Non-pigmented ciliary epithelial cell (primary cell): ENCODE measurements around the gene TNRC6B.
A peak's percentile ranks its signal among the peaks of the same experiment; 100 is the strongest.

Source experiments
- DNase-seq: peaks from one replicate; pipeline ENCODE4 v3.0.0-alpha.2; 2010; ENCODE audit warnings: low read depth

The TNRC6B gene

DNA sequence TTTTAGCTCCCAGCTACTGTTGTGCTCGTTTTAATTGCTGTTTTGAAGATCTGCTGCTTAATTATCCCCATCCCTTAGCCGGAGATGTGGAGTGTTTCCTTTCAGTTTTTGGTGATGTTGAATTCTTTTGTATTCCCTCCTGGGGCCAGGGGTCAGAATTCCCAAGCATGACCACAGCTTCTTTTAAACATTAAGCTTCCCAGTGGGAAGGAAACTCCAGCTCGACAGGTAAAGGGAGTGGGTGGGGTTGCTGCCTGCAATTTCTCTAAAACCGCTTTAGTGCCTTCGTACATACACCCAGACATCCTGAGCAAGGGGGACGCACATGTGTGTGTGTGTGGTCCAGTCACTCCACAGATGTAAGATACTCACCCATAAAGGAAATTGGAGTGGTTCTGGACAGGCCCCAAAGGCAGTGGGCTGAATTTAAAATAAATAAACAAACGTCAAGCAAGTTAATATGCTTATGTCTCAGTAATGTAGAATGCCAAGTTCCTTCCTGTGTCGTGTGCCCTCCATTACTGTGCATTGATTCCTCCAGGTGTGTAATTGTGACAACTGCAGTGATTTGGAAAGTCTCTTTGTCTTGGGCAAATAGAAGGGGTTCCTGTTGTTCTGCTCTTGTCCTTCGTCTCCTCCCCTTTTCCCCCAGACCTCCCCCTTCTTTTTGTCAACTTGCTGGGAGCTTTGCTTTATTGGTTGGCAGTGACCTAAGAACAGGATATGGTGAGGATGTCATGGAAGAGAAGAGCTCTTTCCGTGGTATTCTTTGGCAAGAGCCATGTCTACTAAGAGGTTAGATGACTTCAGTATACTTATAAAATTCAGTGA is 149.4 kb downstream of the TNRC6B start:
- DNase-seq, result no peak

DNA sequence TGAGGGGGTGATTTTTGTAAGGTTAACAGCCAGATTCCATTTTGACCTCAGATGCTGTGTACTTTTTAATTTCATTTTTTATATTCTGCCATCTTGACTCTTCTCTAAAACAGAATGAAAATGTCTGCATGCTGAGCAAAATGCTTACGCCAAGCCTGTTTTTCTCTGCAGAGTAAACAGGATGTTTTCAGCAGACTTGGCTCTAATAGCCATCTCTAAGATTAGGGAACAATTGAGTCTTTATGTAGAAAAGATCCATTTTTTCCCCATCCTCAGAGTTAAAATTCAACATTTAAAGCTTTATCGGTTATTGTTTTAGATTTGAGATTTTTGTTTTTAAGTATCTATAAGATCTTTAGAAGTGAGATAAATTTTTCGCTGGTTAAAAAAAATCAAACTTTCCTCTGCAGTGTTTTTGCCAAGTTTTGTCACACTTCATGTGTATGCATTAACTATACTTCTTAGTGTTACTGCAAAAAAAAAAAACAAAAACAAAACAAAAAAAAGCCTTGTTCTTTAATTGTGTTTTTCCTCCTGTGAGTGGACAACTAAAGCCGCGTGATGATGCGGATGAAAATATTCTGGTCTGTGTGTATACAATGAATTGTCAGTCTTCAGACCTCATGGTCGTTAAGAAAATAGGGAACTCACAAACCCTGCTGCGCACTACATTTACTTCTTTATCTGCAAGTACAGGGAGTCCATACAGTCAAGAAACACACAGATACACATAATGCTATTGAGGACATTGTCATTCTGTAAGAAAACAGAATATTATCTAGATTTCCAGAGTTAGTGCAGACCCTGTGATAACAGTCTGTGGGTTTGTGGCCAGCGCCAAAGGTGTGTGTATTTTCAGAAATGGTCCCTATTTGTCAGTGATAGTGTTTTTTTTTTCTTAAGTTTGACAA is 151.1 kb downstream of the TNRC6B start:
- no peak for DNase-seq

DNA sequence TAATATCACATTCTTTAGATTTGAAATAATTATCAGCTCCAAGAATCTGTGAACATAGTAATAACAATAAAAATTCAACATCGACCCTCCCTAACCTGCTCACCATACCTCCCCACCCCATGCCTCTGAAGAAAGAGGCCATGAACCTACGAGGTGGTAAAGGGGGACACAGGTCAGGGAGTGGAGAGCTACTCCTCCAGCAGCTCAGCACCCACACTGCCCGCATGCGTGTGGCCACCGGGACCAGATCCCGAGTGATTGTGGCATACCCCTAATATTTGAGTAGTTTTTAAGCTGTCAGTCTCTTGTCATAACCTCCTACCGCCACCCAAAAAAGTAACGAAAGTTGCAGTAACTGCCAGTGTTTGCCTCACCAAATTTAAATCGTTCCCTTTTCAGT is 151.7 kb downstream of the TNRC6B start:
- no peak for DNase-seq

DNA sequence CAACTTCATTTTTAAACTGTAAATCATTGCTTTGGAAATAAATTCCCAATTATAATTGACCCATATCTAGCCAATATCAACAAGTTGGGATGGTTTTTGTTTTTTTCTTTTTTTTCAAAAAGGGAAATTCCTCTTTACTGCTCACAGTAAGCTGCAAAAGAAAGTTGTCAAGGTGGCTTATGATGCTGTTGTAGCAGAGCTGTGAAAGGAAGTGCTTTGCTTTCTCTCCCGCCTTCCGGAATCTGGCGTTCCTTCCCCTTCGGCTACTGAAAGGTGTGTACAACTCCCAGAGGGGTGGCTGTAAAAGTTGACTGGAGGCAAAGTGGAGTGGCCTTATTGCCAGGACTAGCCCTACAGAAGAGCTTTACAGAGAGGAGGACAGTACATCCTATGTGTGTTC is 152.4 kb downstream of the TNRC6B start:
- no peak for DNase-seq

DNA sequence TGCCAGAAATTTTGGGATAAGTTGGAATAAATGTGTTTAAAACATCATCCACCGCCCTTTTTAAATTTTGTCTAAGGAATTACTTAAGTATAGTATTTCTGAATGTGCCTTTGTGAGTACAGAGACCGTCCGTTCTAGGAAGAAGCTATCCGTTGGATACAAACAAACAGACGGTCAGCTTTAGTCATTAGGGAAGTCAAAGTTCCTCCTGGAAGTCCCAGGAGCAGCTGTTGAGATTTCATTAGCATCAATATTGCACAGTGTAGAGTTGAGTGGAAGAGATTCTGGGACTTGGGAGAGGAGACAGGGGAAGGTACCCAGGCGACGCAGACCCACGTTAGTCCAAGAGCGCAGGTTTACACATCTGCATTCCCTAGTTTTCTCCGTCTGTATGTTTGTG is 152.9 kb downstream of the TNRC6B start:
- DNase-seq, result no peak

DNA sequence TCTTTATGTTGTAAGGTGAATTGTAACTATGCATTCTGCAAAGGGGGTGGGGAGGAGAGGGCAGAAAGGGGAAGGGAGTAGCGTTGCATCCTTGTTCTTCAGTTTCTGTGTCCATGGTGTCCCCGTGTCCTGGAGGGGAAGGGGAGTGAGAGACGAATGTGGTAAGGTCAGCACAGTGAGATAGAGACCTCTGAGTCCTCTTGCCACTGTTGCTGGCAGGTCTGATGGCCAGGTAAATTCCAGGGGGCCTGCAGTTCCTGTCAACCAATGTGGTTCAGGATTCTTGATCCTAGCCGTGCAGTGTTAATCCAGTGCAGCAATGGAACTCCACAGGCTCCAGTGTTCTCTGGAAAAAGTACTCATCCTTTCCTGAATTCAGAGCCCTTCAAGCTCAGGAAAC is 154.0 kb downstream of the TNRC6B start:
- DNase-seq, result no peak

DNA sequence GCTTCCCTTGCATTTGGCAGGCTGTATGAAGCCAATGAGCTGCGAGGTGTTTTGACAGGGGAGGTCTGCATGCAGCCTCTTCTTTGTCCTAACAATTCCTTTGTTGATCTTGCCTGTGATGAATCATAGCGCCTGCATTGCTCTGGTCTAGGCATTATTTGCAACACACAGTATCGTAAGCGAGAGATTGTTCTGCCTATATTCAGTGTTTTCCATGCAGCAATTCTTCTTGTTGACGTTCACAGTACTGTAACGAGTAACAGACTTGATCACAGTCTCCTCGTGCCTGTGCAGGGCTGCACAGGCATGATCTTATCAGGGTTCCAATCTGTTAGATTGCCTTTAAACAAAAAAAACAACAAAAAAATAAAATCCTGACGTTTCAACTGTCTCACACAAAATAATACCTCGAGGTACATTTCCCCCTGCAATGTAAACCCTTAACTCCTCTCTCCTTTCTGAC is 154.6 kb downstream of the TNRC6B start:
- DNase-seq, result peak; percentile 40

DNA sequence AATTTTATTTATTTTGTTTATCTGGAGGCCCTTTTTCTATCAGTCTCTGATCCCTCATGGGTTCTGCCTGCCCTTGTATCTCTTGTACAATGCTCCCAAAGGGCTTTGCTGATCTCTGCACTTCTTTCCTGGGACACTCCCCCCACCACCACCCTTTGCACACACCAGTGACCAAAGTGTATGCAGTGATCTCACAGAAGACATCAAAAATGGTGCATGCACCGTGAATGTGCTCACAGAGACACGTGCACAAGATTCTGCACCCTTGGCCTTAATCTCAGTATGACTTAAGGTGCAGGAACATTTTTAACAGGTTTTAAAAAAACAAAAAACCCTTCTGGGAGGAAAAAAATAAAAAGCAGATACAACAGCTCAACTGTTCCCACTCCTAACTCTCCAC is 156.3 kb downstream of the TNRC6B start:
- no peak for DNase-seq

DNA sequence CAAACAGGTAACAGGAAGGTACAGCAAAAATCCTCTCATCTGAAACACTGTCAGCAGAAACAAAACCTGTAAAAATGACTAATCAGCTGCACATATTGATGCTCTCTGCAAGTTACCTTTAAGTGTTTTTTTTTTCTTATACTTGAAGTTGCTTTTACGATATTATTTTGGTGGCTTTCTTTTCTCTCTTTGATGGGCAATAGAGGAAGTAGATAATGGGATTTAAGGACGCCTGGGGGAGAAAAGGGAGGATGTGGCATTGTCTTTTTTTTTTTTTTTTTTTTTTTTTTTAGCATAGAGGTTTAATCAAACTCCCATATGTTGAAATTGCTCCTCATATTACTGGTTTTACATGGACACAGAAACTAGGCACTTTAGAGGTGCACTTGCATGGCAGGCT is 157.2 kb downstream of the TNRC6B start:
- no peak for DNase-seq

DNA sequence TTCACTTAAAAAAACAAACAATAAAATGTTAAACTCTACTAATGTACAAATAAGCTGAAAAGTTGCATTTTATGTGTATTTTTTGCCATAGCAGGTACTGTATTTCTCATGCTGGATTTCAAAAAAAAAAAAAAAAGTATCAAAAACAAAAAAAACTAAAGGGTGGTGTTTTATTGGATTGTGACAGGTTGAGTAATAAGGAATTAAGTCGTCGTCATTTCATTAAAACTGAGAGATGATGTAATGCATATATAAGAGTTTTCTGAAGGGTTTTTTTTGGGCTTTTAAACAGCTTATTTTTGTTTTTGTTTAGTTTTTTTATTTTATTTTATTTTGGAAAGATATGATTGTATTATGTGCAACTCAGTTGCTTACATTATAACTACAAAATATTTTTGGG is 157.6 kb downstream of the TNRC6B start:
- no peak for DNase-seq

DNA sequence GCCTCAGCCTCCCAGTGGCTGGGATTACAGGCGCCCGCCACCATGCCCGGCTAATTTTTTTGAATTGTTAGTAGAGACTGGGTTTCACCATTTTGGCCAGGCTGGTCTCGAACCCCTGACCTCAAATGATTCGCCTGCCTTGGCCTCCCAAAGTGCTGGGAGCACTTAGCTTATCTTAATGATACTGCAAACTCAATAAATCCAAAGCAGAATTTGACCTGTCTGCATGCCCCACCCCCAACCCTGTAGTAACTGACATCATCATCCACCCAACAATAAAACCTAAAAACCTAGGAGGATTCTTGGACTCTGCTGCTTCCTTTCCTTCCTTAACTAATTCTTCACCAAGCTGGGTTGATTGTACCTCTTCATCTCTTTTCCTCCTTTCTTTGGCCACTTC is 162.3 kb downstream of the TNRC6B start:
- DNase-seq, result no peak

DNA sequence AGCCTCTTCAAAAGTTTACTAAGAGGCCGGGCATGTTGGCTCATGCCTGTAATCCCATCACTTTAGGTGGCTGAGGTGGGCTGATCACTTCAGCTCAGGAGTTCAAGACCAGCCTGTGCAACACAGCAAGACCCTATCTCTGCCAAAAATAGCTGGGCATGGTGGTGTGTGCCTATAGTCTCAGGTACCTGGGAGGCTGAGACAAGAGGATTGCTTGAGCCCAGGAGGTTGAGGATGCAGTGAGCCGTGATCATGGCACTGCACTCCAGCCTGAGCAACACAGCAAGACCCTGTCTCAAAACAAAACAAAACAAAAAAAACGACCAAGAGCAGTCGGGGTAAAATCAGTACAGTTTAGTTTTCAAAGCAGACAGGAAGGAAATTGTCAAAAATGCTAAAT is 163.9 kb downstream of the TNRC6B start:
- DNase-seq, result no peak

DNA sequence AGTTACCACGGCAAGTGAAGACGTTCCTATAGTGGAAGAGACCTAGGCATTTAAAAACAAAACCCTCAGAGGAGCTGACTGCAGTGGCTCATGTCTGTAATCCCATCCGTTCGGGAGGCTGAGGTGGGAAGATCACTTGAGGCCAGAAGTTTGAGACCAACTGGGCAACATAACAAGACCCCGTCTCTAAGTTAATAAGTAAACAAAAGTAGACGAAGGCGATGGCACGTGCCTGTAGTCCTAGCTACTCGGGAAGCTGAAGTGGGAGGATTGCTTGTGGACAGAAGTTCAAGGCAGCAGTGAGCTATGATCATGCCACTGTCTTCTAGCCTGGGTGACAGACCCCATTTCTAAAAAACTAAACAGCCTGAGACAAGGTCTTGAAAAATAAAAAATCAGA is 164.8 kb downstream of the TNRC6B start:
- no peak for DNase-seq

DNA sequence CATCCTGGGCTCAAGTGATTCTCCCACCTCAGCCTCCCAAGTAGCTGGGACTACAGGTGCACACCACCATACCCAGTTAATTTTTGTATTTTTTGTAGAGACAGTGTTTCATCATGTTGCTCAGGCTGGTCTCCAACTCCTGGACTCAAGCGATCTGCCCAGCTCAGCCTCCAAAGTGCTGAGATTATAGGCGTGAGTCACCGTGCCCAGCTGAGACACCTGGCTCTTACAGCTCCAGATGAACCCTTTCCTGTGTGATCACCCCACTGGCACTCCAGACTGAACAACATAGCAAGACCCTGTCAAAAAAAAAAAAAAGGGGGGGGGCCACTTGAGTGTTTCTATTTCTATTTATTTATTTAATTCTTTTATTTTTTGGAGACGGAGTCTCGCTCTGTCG is 167.5 kb downstream of the TNRC6B start:
- no peak for DNase-seq

DNA sequence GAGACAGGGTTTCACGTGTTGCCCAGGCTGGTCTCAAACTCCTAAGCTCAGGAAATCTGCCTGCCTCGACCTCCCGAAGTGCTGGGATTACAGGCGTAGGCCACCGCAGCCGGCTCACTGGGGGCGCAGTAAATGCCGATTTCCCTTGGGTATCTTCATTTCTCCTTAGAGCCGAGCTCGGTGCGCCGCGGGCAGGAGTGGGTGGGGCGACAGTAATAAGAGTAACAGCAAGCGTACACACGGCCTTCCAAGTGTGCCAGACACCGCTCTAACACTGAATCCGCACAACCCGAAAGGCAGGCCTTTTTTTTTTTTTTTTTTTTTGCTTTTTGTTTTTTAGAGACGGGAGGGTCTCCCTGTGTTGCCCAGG is 168.1 kb downstream of the TNRC6B start:
- DNase-seq, result no peak

DNA sequence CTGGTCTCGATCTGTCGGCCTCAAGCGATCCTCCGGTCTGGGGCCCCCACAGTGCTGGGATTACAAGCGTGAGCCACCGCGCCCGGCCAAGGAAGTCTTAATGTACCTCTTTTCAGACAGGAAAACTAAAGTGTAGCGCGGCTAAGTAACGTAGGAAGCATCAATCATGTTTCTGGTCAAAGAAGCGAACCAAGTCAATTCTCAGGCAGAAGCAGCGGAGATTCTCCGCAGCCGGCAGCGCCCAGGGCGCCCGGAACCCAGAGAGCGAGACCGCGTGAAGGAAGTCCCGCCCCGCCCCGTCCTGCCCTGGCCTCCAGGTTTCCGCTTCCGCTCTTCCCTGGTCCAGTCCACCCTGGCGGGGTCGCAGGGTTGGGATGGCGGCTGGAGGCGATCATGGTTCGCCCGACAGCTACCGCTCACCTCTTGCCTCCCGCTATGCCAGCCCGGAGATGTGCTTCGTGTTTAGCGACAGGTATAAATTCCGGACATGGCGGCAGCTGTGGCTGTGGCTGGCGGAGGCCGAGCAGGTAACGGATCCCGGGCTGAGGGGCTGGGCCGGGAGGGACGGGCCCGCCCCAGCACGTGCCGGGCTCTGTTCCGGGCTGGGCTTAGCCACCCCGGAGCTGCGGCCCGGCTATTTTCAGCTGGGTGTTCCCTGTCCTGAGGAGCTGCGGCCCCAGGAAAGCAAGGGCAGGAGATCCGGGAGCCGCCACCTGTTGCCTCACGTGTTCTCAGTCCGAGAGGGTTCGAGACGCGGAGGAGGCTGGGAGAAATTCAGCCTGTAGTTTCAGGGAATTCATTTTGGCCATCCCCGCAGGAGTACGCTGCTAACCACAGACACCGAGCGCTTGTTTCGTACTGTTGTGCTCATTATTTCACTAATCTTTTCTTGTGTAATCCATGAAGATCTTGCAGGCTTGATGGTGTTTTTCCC is 168.7 kb downstream of the TNRC6B start, which contains the start of gene ADSL:
TSS of gene ADSL (plus strand) at position 316 of the 934 bp plus-strand sequence. CDS start at position 375, 59 bp downstream.
- DNase-seq, result no peak

DNA sequence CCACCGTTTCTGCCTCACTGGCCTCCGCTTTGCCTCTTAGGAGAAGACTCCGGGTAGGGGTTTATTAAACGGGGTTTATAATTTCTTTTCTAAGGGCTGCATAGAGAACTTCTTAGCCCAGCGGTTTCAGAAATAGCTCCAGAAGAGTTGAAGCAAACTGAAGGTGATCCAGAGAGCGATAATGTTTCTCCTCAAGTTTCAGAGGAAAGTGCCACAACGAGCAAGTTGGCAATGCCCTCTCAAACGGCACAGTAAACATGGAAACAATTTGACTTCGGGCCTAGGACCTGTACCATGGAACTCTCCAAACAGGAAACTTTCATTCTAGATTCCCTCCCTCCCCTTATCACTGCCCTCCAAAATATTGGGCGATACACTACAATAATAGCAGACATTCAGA is 169.6 kb downstream of the TNRC6B start:
- DNase-seq, result no peak

DNA sequence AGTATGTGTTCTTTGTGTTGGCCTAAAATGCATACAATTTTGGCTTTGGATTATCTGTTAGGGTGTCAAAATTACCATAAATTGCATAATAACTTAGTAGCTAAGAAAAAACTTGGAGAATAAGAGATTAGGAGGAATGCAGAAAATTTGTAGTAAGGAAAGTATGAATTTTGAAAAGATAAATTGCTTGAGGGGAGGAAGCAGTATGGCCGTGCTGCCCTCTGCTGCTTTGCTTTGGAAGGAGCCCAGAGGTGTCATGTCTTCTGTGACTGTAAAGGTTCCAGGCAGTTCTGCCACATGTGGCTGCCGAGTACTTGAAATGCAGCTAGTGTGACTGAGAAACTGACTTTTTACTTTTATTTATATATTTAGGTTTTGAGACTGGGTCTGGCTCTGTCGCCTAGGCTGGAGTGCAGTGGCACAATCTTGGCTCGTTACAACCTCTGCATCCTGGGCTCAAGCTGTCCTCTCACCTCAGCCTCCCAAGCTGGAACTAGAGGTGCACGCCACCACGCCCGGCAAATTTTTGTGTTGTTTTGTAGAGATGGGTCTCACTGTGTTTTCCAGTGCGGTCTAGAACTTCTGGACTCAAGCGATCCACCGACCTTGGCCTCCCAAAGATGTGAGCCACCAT is 170.4 kb downstream of the TNRC6B start:
- no peak for DNase-seq

DNA sequence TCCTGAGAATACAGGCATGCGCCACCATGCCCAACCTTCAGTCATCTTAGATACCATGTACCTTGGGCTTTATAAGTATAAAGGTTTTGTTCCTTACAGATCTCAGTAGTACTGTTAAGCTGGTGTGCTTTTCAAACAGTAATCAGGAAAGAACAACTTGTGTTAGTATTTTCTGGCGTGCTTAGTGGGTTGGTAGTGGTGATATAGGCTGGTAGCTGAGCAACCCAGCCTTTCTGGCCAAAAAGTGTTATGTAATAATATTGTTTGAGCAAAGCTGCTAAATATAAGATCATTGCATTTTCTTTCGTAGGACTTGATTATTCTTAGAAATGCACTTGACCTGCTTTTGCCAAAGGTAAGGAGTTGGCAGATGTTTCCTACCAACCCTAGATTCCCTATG is 175.0 kb downstream of the TNRC6B start:
- no peak for DNase-seq

DNA sequence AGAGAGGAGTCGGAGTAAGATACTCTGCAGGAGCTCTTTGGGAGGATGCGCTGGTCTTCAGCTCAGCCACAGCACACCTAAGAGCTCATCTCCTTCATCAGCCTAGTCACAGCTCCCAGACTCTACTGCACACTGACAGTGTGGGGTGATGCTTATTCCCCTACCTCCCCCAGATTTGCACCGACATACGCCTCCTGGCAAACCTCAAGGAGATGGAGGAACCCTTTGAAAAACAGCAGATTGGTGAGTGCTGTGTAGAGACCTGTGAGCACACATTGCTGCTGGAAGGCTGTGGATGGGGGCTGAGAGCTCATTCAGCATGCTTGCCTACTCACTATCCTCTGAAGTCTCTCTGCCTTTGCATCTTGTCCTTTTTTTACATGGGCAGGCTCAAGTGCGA is 183.4 kb downstream of the TNRC6B start:
- no peak for DNase-seq

DNA sequence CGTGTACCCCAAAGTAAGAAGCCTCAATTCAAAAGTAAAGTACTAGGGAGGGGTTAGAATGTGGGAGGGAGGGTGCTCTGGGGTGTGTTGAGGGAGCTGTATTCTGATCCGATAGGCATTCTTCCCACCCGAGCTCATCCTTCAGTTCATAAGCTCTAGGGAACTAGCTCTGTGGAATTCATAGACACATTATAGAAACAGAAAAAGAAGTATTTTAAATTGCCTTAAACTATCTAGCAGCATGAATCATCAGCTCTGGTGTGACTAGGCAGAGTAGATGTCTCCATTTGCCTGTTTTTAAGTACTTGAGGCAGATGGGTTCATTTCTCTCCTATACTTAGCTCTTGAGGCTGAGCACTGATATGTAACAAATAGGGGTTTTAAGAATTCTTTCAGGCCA is 185.3 kb downstream of the TNRC6B start:
- DNase-seq, result peak; percentile 44

DNA sequence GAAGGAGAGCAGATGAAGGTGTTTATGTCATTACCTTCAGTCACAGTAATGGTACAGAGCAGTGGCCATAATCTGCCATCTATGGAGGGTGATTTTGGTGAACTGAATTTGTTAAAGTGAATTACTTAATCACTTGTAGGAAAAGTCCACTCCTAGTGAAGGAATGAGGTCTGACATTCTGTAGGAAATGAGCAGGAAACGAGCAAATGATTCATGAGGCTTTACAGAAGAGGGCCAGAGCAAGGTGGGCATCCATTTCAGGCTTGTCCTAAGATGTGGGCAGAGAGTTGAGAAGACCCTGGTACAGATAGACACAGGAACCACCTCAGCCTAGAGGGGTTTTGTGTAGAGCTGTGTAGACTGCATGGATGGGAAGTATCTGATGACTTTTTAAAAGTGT is 186.7 kb downstream of the TNRC6B start:
- DNase-seq, result no peak
